ENCODE measurements around the gene C13orf46. TPM values are rescaled to one million over a fixed set of nuclear protein-coding genes. Genes with fewer than 3 reads are reported as not detected.

The C13orf46 gene
- total and polyA plus RNA-seq, 10 of the 15 experiments (the other 5 are each of a cell fraction or from before 2014, with no cell fraction given): 0.01 to 0.18 (median 0.09) TPM; not detected in 6

GRCh38 chr13:113950451-113951245, 23.2 kb downstream of the C13orf46 start (continued):
- no peak for TF ChIP-seq ATF2 (IDR thresholded peaks at IDR 0.05; ENCODE audit: low read length)

DNA sequence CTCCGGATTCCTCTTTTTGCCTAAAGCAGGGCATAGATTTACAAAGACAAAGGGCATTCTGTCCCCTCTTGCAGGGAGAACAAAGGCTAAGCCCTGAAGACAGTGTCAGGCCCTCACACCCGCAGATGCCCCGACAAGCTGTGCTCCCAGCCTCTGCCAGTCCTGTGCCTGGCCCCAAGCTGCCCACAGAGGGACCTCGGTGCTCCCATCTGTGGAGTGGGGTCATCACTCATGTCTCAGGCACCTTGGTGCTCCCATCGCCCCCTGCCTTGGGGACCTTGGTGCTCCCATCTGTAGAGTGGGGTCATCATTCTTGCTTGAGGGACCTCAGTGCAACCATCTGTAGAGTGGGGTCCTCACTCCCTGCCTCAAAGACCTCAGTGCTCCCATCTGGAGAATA, 24.3 kb downstream of the C13orf46 start:
- CTCF ChIA-PET: no interaction called here
- no peak overlapping the region for H3K27ac ChIP-seq (ENCODE audit: control insufficient read depth, insufficient read depth)
- DNase-seq (ENCODE audit: low read depth, low spot score): no peak

More for the DNA sequence above, 24.3 kb downstream of the C13orf46 start:
- intact Hi-C loops (cut with micrococcal nuclease; ENCODE audit: unreplicated experiment) (no loop called here), in situ Hi-C loops (cut with MboI) (no loop called here)
- Histone ChIP-seq H2AFZ (ENCODE audit: control insufficient read depth, low read depth, low read length) (no peak overlapping the region), H3K36me3 (ENCODE audit: control insufficient read depth in 2 of 2, insufficient read depth in 2 of 2, low read length in 1 of 2) (no peaks in the 10 kb centered on the region), H3K9ac (ENCODE audit: control insufficient read depth, insufficient read depth, low read length) (no peak overlapping the region), H3K4me2 (ENCODE audit: control insufficient read depth, insufficient read depth) (no peak overlapping the region), H4K20me1 (ENCODE audit: control insufficient read depth, insufficient read depth) (no peaks in the 10 kb centered on the region), H3K4me1 (ENCODE audit: control insufficient read depth, insufficient read depth, low read length) (no peaks in the 10 kb centered on the region), H3K27me3 (replicated peaks in 1 of 2; ENCODE audit: control insufficient read depth in 2 of 2, insufficient read depth in 2 of 2, low read length in 1 of 2) (no peaks in the 10 kb centered on the region), H3K9me3 (replicated peaks; ENCODE audit: control insufficient read depth, insufficient read depth, low read length) (no peaks in the 10 kb centered on the region; the same call in 2 of the 3 replicates), H3K4me3 (no peak overlapping the region), H3K79me2 (ENCODE audit: control insufficient read depth, insufficient read depth, low read length) (no peaks in the 10 kb centered on the region)
- no TSS peak for BruUV-seq (replicated peaks)
- TF ChIP-seq RB1 (IDR thresholded peaks at IDR 0.05; ENCODE audit: borderline replicate concordance) (no peak), RUNX3 (IDR thresholded peaks at IDR 0.05; ENCODE audit: low read length) (no peak), IKZF1 (conservative IDR thresholded peaks at IDR 0.05) (no peak), NRF1 (conservative IDR thresholded peaks at IDR 0.05; ENCODE audit: low read depth, low read length) (no peak), RBBP5 (conservative IDR thresholded peaks at IDR 0.05) (no peak), SMARCA5 (IDR thresholded peaks at IDR 0.05) (no peak), RCOR1 (conservative IDR thresholded peaks at IDR 0.05; ENCODE audit: low read depth, low read length) (no peak), FOXK2 (IDR thresholded peaks at IDR 0.05) (no peak), GATAD2B (conservative IDR thresholded peaks at IDR 0.05; ENCODE audit: low read depth) (no peak), PML (IDR thresholded peaks at IDR 0.05; ENCODE audit: low read length) (no peak)
- ATAC-seq (no peak), FAIRE-seq (no peak)
- ChIA-PET POLR2A (no interaction called here), RAD21 (ENCODE audit: unreplicated experiment) (no interaction called here), SMC1A (ENCODE audit: uncharacterized antibody, unreplicated experiment) (no interaction called here)
- 75% methylated on average over 5 of the region's 5 CpGs for WGBS (ENCODE audit: insufficient coverage, insufficient replicate concordance, low lambda C conversion rate, missing lambda C conversion rate)
